Measurements from ENCODE around the gene SSR2. TPM values are rescaled to one million over a fixed set of nuclear protein-coding genes. Genes with fewer than 3 reads are reported as not detected.

Gene SSR2
- polyA plus RNA-seq, 4 donors = 133 to 316 (median 266) TPM

GRCh38 chr1:156009404-156009803 lies 11.3 kb downstream of the SSR2 start:
- Histone ChIP-seq H3K27ac (ENCODE audit: low read depth in 1 of 3, low read length in 2 of 3) (no peak overlapping the region), H3K36me3 (ENCODE audit: control insufficient read depth in 3 of 3, insufficient read depth in 2 of 3, low read depth in 1 of 3, low read length in 3 of 3) (peaks cover 10 to 56% (median 21%) of the 10 kb centered on the region in 3 donors), H3K4me3 (ENCODE audit: low read depth in 1 of 3, low read length in 3 of 3) (no peak overlapping the region), H3K9me3 (ENCODE audit: control insufficient read depth in 2 of 2, insufficient read depth in 1 of 2, low read depth in 1 of 2, low read length in 1 of 2) (no peaks in the 10 kb centered on the region), H3K27me3 (ENCODE audit: control insufficient read depth in 3 of 3, insufficient read depth in 3 of 3, low read length in 3 of 3) (no peaks in the 10 kb centered on the region), H3K4me1 (ENCODE audit: control insufficient read depth in 3 of 3, insufficient read depth in 2 of 3, low read depth in 1 of 3, low read length in 2 of 3) (no peaks in the 10 kb centered on the region)
- WGBS, 3 donors = 58 to 72% (median 71%) methylated on average over 3 of the region's 3 CpGs
- FAIRE-seq (no peak), DNase-seq (no peak)

- 76 to 80% (median 77%) methylated on average over 7 of the region's 7 CpGs for WGBS, 3 donors
- H3K9me3 ChIP-seq (ENCODE audit: control insufficient read depth in 2 of 2, insufficient read depth in 1 of 2, low read depth in 1 of 2, low read length in 1 of 2) = no peaks in the 10 kb centered on the region
- peaks cover 10 to 42% (median 16%) of the 10 kb centered on the region in 3 donors for H3K36me3 ChIP-seq (ENCODE audit: control insufficient read depth in 3 of 3, insufficient read depth in 2 of 3, low read depth in 1 of 3, low read length in 3 of 3)
- FAIRE-seq (no peak), DNase-seq (no peak)
- peak overlapping the region in 1 of 3 donors; percentile 19 for H3K27ac ChIP-seq (ENCODE audit: low read depth in 1 of 3, low read length in 2 of 3)
- no peak overlapping the region for H3K4me3 ChIP-seq (ENCODE audit: low read depth in 1 of 3, low read length in 3 of 3)
- H3K27me3 ChIP-seq (ENCODE audit: control insufficient read depth in 3 of 3, insufficient read depth in 3 of 3, low read length in 3 of 3) = no peaks in the 10 kb centered on the region
- H3K4me1 ChIP-seq (ENCODE audit: control insufficient read depth in 3 of 3, insufficient read depth in 2 of 3, low read depth in 1 of 3, low read length in 2 of 3) = peaks cover 0 to 11% (median 4%) of the 10 kb centered on the region in 3 donors
Measured at GRCh38 chr1:156006666-156007376, 13.9 kb downstream of the SSR2 start.

GRCh38 chr1:156004843-156005584 lies 15.7 kb downstream of the SSR2 start:
- peak in 1 of 2 donors; percentile 76 for DNase-seq

GRCh38 chr1:156003923-156004188 lies 16.9 kb downstream of the SSR2 start:
- Histone ChIP-seq H3K4me3 (ENCODE audit: low read depth in 1 of 3, low read length in 3 of 3) (peak overlapping the region in 1 of 3 donors; percentile 1), H3K36me3 (ENCODE audit: control insufficient read depth in 3 of 3, insufficient read depth in 2 of 3, low read depth in 1 of 3, low read length in 3 of 3) (peaks cover 1 to 15% (median 3%) of the 10 kb centered on the region in 3 donors), H3K27me3 (ENCODE audit: control insufficient read depth in 3 of 3, insufficient read depth in 3 of 3, low read length in 3 of 3) (no peaks in the 10 kb centered on the region), H3K4me1 (ENCODE audit: control insufficient read depth in 3 of 3, insufficient read depth in 2 of 3, low read depth in 1 of 3, low read length in 2 of 3) (peaks cover 0 to 16% (median 4%) of the 10 kb centered on the region in 3 donors), H3K27ac (ENCODE audit: low read depth in 1 of 3, low read length in 2 of 3) (peak overlapping the region; percentile 34 to 80 (median 49)), H3K9me3 (ENCODE audit: control insufficient read depth in 2 of 2, insufficient read depth in 1 of 2, low read depth in 1 of 2, low read length in 1 of 2) (no peaks in the 10 kb centered on the region)
- DNase-seq (no peak), FAIRE-seq (no peak)
- 17 to 59% (median 20%) methylated on average over 2 of the region's 2 CpGs for WGBS, 3 donors

More at GRCh38 chr1:156004843-156005584, 15.7 kb downstream of the SSR2 start:
- Histone ChIP-seq H3K27ac (ENCODE audit: low read depth in 1 of 3, low read length in 2 of 3) (peak overlapping the region in 1 of 3 donors; percentile 48), H3K9me3 (ENCODE audit: control insufficient read depth in 2 of 2, insufficient read depth in 1 of 2, low read depth in 1 of 2, low read length in 1 of 2) (no peaks in the 10 kb centered on the region), H3K27me3 (ENCODE audit: control insufficient read depth in 3 of 3, insufficient read depth in 3 of 3, low read length in 3 of 3) (no peaks in the 10 kb centered on the region), H3K4me3 (ENCODE audit: low read depth in 1 of 3, low read length in 3 of 3) (no peak overlapping the region), H3K36me3 (ENCODE audit: control insufficient read depth in 3 of 3, insufficient read depth in 2 of 3, low read depth in 1 of 3, low read length in 3 of 3) (peaks cover 6 to 27% (median 6%) of the 10 kb centered on the region in 3 donors), H3K4me1 (ENCODE audit: control insufficient read depth in 3 of 3, insufficient read depth in 2 of 3, low read depth in 1 of 3, low read length in 2 of 3) (peaks cover 0 to 16% (median 4%) of the 10 kb centered on the region in 3 donors)
- no peak for FAIRE-seq
- 34 to 58% (median 43%) methylated on average over 4 of the region's 4 CpGs for WGBS, 3 donors

- DNase-seq (peak in 1 of 2 donors; percentile 60), FAIRE-seq (no peak)
- H3K4me3 ChIP-seq (ENCODE audit: low read depth in 1 of 3, low read length in 3 of 3) = peak overlapping the region in 1 of 3 donors; percentile 17
- WGBS, 3 donors = 21 to 48% (median 44%) methylated on average over 3 of the region's 3 CpGs
- no peaks in the 10 kb centered on the region for H3K9me3 ChIP-seq (ENCODE audit: control insufficient read depth in 2 of 2, insufficient read depth in 1 of 2, low read depth in 1 of 2, low read length in 1 of 2)
- no peaks in the 10 kb centered on the region for H3K27me3 ChIP-seq (ENCODE audit: control insufficient read depth in 3 of 3, insufficient read depth in 3 of 3, low read length in 3 of 3)
- H3K36me3 ChIP-seq (ENCODE audit: control insufficient read depth in 3 of 3, insufficient read depth in 2 of 3, low read depth in 1 of 3, low read length in 3 of 3) = peaks cover 0 to 8% (median 0%) of the 10 kb centered on the region in 3 donors
- H3K4me1 ChIP-seq (ENCODE audit: control insufficient read depth in 3 of 3, insufficient read depth in 2 of 3, low read depth in 1 of 3, low read length in 2 of 3) = peaks cover 0 to 16% (median 4%) of the 10 kb centered on the region in 3 donors
- peak overlapping the region; percentile 30 to 80 (median 34) for H3K27ac ChIP-seq (ENCODE audit: low read depth in 1 of 3, low read length in 2 of 3)
Measured at GRCh38 chr1:156002188-156002911, 18.4 kb downstream of the SSR2 start.

- WGBS, 3 donors = 20 to 47% (median 39%) methylated on average over 4 of the region's 4 CpGs
- Histone ChIP-seq H3K4me1 (ENCODE audit: control insufficient read depth in 3 of 3, insufficient read depth in 2 of 3, low read depth in 1 of 3, low read length in 2 of 3) (peaks cover 0 to 16% (median 4%) of the 10 kb centered on the region in 3 donors), H3K27me3 (ENCODE audit: control insufficient read depth in 3 of 3, insufficient read depth in 3 of 3, low read length in 3 of 3) (no peaks in the 10 kb centered on the region), H3K9me3 (ENCODE audit: control insufficient read depth in 2 of 2, insufficient read depth in 1 of 2, low read depth in 1 of 2, low read length in 1 of 2) (no peaks in the 10 kb centered on the region), H3K36me3 (ENCODE audit: control insufficient read depth in 3 of 3, insufficient read depth in 2 of 3, low read depth in 1 of 3, low read length in 3 of 3) (peaks cover 0 to 2% (median 0%) of the 10 kb centered on the region in 3 donors), H3K27ac (ENCODE audit: low read depth in 1 of 3, low read length in 2 of 3) (peak overlapping the region in 2 of 3 donors; percentile 39 to 80), H3K4me3 (ENCODE audit: low read depth in 1 of 3, low read length in 3 of 3) (no peak overlapping the region)
- DNase-seq (no peak), FAIRE-seq (no peak)
Measured at GRCh38 chr1:156001662-156002171, 19.0 kb downstream of the SSR2 start.

- DNase-seq (no peak), FAIRE-seq (no peak)
- Histone ChIP-seq H3K4me3 (ENCODE audit: low read depth in 1 of 3, low read length in 3 of 3) (no peak overlapping the region), H3K4me1 (ENCODE audit: control insufficient read depth in 3 of 3, insufficient read depth in 2 of 3, low read depth in 1 of 3, low read length in 2 of 3) (peaks cover 0 to 16% (median 4%) of the 10 kb centered on the region in 3 donors), H3K27me3 (ENCODE audit: control insufficient read depth in 3 of 3, insufficient read depth in 3 of 3, low read length in 3 of 3) (no peaks in the 10 kb centered on the region), H3K36me3 (ENCODE audit: control insufficient read depth in 3 of 3, insufficient read depth in 2 of 3, low read depth in 1 of 3, low read length in 3 of 3) (no peaks in the 10 kb centered on the region), H3K27ac (ENCODE audit: low read depth in 1 of 3, low read length in 2 of 3) (peak overlapping the region in 2 of 3 donors; percentile 15 to 39), H3K9me3 (ENCODE audit: control insufficient read depth in 2 of 2, insufficient read depth in 1 of 2, low read depth in 1 of 2, low read length in 1 of 2) (no peaks in the 10 kb centered on the region)
- WGBS, 3 donors = 30 to 64% (median 50%) methylated on average over 10 of the region's 10 CpGs
Measured at GRCh38 chr1:156001021-156001661, 19.6 kb downstream of the SSR2 start.
